Endothelial cell of umbilical vein (primary cell): ENCODE data around the gene ZNF611. TPM values are rescaled to one million over a fixed set of nuclear protein-coding genes. Genes with fewer than 3 reads are reported as not detected.

ENCODE experiments used
- BruUV-seq: library from RNA; stranded (reverse); fragments of 400-500 nt; replicated peaks from 2 replicates; lab custom pipeline; 2021; lab: Mats Ljungman, UMichigan
- CTCF ChIA-PET: fragments of 300-600, 350-600 bp; sonication (Branson Sonifier 250); formaldehyde crosslinking; loops from one replicate; lab custom pipeline; 2021; ENCODE audit warnings: antibody characterized with exemption, inconsistent platforms; lab: Charles Lee
- POLR2A ChIA-PET: fragments of 300-600, 350-600 bp; sonication (Branson Sonifier 250); formaldehyde crosslinking; loops from one replicate; lab custom pipeline; 2021; ENCODE audit warnings: antibody characterized with exemption, inconsistent platforms; lab: Charles Lee
- DNase-seq: peaks from one replicate; pipeline ENCODE4 v3.0.0-alpha.2; 2011; ENCODE audit warnings: low read depth, low spot score
- FAIRE-seq: peaks from 2 replicates; lab custom pipeline; 2011; peaks lifted over from hg19 to GRCh38; lab: Jason Lieb, UNC
- H2AFZ ChIP-seq: 2 replicates; pipeline ENCODE4 v1.6.0; 2012; ENCODE audit warnings: low read depth, low read length, control low read depth, inconsistent platforms
- H3K27ac ChIP-seq: 2 replicates; pipeline ENCODE4 v1.5.1; 2011; ENCODE audit warnings: low read depth, mild to moderate bottlenecking, control low read depth, low read length, moderate library complexity; ENCODE audit not compliant: insufficient read depth
- H3K27me3 ChIP-seq, 2 experiments: 2 replicates each; pipeline versions ENCODE4 v1.6.0 to v1.6.1; 2011; ENCODE audit warnings: low read length in 2 of 2, mixed read lengths in 1 of 2; ENCODE audit not compliant: control insufficient read depth in 2 of 2, insufficient read depth in 2 of 2
- H3K36me3 ChIP-seq, 2 experiments: 2 replicates in 1 of 2; 3 replicates in 1 of 2; pipeline ENCODE4 v1.5.1; 2011; ENCODE audit warnings: low read length in 2 of 2, mild to moderate bottlenecking in 1 of 2, moderate library complexity in 1 of 2; ENCODE audit not compliant: control insufficient read depth in 2 of 2, insufficient read depth in 2 of 2; ENCODE audit errors: extremely low read depth in 1 of 2
- H3K4me1 ChIP-seq: 3 replicates; pipeline ENCODE4 v1.5.1; 2011; ENCODE audit warnings: mild to moderate bottlenecking, low read length; ENCODE audit not compliant: control insufficient read depth, insufficient read depth; ENCODE audit errors: extremely low read depth
- H3K4me2 ChIP-seq: 2 replicates; pipeline ENCODE4 v1.6.1; 2011; ENCODE audit warnings: low read length, control low read depth, mixed read lengths; ENCODE audit not compliant: insufficient read depth
- H3K4me3 ChIP-seq, 3 experiments: fragments of 200-600 bp in 1 of 3; sonication (generic), shearing (Covaris generic) in 1 of 3; replicated peaks in 1 of 3; 2 replicates each; pipeline ENCODE4 v1.5.1; 2011 to 2016; ENCODE audit warnings: control low read depth in 3 of 3, low read length in 3 of 3, mild to moderate bottlenecking in 2 of 3, inconsistent platforms in 1 of 3, low read depth in 1 of 3, moderate library complexity in 1 of 3; ENCODE audit not compliant: insufficient read depth in 1 of 3
- H3K79me2 ChIP-seq: 2 replicates; pipeline ENCODE4 v1.6.0; 2012; ENCODE audit warnings: low read length, inconsistent platforms; ENCODE audit not compliant: control insufficient read depth, insufficient read depth
- H3K9ac ChIP-seq: replicated peaks from 2 replicates; pipeline ENCODE3; 2011; ENCODE audit warnings: low read length, control low read depth; ENCODE audit not compliant: insufficient read depth; ENCODE audit errors: extremely low read depth
- H3K9me1 ChIP-seq: replicated peaks from 3 replicates; pipeline ENCODE4 v1.6.0; 2011; ENCODE audit warnings: mild to moderate bottlenecking, low read length; ENCODE audit not compliant: control insufficient read depth, insufficient read depth; ENCODE audit errors: extremely low read depth
- H3K9me3 ChIP-seq: replicated peaks from 2 replicates; pipeline ENCODE4 v1.5.1; 2012; ENCODE audit warnings: low read length, inconsistent platforms; ENCODE audit not compliant: control insufficient read depth, insufficient read depth
- H4K20me1 ChIP-seq: replicated peaks from 2 replicates; pipeline ENCODE3; 2011; ENCODE audit warnings: mild to moderate bottlenecking, low read length; ENCODE audit not compliant: control insufficient read depth, insufficient read depth; ENCODE audit errors: extremely low read depth
- EZH2 ChIP-seq: IDR thresholded peaks from 2 replicates; pipeline ENCODE4 v1.6.1; 2012; ENCODE audit warnings: borderline replicate concordance, low read depth, mild to moderate bottlenecking, moderate library complexity, low read length, inconsistent platforms; ENCODE audit not compliant: severe bottlenecking
- FOS ChIP-seq: IDR thresholded peaks from 2 replicates; pipeline ENCODE4 v1.6.1; 2011; ENCODE audit warnings: mild to moderate bottlenecking, low read length, moderate library complexity, borderline replicate concordance; ENCODE audit not compliant: insufficient read depth
- GATA2 ChIP-seq: IDR thresholded peaks from 2 replicates; pipeline ENCODE4 v1.7.0; 2011; ENCODE audit warnings: low read depth, mild to moderate bottlenecking, moderate library complexity, mixed read lengths, low read length; ENCODE audit not compliant: insufficient read length, insufficient read depth
- JUN ChIP-seq: IDR thresholded peaks from 2 replicates; pipeline ENCODE4 v1.6.1; 2011; ENCODE audit warnings: borderline replicate concordance, low read depth; ENCODE audit not compliant: insufficient read length, insufficient read depth
- MYC ChIP-seq: IDR thresholded peaks from one replicate; pipeline ENCODE4 v1.6.1; 2011; ENCODE audit warnings: mild to moderate bottlenecking, low read depth, low read length
- POLR2A ChIP-seq: IDR thresholded peaks from 2 replicates; pipeline ENCODE4 v1.6.1; 2012; ENCODE audit warnings: low read depth, mild to moderate bottlenecking, control low read depth, low read length
- POLR2AphosphoS5 ChIP-seq: IDR thresholded peaks from 2 replicates; pipeline ENCODE4 v1.6.1; 2012; ENCODE audit warnings: low read depth, mild to moderate bottlenecking, control low read depth, low read length, moderate library complexity; ENCODE audit not compliant: insufficient read depth
- dilution Hi-C: fragments of 300-500 bp; cut with MboI; formaldehyde crosslinking; loops from one replicate; pipeline ENCODE4 v1.15.0; 2019; ENCODE audit warnings: low sequenced_read_pairs; ENCODE audit not compliant: extremely low pct_ligation_motif_present
- intact Hi-C: fragments of 100-400 bp; cut with micrococcal nuclease; formaldehyde crosslinking; loops from one replicate; pipeline ENCODE4 v1.10.0; 2022
- polyA plus RNA-seq, 4 experiments: library from polyadenylated mRNA; depleted of rRNA in 3 of 4; stranded (reverse) in 3 of 4; unstranded in 1 of 4; fragments of >200 nt; gene quantifications; 2 replicates each; pipeline versions ENCODE4 v1.2.1 to v1.2.3, GENCODE V29; 2011 to 2012; ENCODE audit warnings: missing spikeins in 1 of 4
- total RNA-seq: library from RNA; stranded (reverse); gene quantifications from 2 replicates; pipeline ENCODE4 v1.2.3, GENCODE V29; 2021
- TF ChIP-seq, protein P1 (sequence below), 2 donors: IDR thresholded peaks; 1 replicate in 1 of 2; 2 replicates in 1 of 2; pipeline ENCODE4 v1.5.1; 2011; ENCODE audit warnings: low read length in 2 of 2, mild to moderate bottlenecking in 2 of 2, moderate library complexity in 2 of 2, control low read depth in 1 of 2, inconsistent platforms in 1 of 2, low read depth in 1 of 2; ENCODE audit not compliant: insufficient read depth in 1 of 2; ENCODE audit errors: extremely low read depth in 1 of 2
- TF ChIP-seq, protein P2 (sequence below): IDR thresholded peaks from 2 replicates; pipeline ENCODE4 v1.6.1; 2011; ENCODE audit not compliant: insufficient read depth, insufficient read length

The ZNF611 gene
- total and polyA plus RNA-seq, 2 donors (not counting 3 experiments of a cell fraction or from before 2014, with no cell fraction given), result 3.1 to 20.0 TPM

DNA sequence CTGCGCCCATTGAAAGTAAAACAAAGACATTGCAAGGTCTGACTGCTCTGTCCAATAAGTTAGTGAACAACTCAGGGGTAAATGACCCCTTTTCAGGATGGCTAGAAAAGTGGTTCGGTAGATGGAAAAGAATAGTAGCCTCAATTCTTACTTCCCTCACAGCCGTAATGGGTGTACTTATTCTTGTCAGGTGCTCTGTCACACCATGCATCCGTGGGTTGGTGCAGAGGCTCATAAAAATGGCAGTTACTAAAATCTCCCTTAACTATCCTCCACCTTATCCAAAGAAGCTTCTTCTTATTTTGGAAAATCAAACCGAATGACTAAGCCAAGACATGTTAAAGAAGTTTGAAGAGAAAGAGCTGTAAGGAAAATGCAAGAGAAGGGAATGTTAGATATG is 65.3 kb downstream of the ZNF611 start:
- Histone ChIP-seq H4K20me1 (no peaks in the 10 kb centered on the region), H3K9ac (no peak overlapping the region), H3K9me3 (no peaks in the 10 kb centered on the region), H3K4me1 (no peaks in the 10 kb centered on the region), H3K27ac (no peak overlapping the region), H3K27me3 (no peaks in the 10 kb centered on the region), H3K36me3 (no peaks in the 10 kb centered on the region), H3K9me1 (no peaks in the 10 kb centered on the region), H3K4me3 (no peak overlapping the region), H3K4me2 (no peak overlapping the region), H2AFZ (no peak overlapping the region), H3K79me2 (peaks cover 69% of the 10 kb centered on the region)
- intact Hi-C loops, result no loop called here
- DNase-seq (no peak), FAIRE-seq (no peak)
- POLR2A ChIA-PET, result no interaction called here
- CTCF ChIA-PET, result no interaction called here
- BruUV-seq, result no TSS peak
- TF ChIP-seq EZH2 (no peak), FOS (no peak), GATA2 (no peak), POLR2A (no peak), POLR2AphosphoS5 (no peak), JUN (no peak), MYC (no peak)
- TF ChIP-seq, protein P1, sequence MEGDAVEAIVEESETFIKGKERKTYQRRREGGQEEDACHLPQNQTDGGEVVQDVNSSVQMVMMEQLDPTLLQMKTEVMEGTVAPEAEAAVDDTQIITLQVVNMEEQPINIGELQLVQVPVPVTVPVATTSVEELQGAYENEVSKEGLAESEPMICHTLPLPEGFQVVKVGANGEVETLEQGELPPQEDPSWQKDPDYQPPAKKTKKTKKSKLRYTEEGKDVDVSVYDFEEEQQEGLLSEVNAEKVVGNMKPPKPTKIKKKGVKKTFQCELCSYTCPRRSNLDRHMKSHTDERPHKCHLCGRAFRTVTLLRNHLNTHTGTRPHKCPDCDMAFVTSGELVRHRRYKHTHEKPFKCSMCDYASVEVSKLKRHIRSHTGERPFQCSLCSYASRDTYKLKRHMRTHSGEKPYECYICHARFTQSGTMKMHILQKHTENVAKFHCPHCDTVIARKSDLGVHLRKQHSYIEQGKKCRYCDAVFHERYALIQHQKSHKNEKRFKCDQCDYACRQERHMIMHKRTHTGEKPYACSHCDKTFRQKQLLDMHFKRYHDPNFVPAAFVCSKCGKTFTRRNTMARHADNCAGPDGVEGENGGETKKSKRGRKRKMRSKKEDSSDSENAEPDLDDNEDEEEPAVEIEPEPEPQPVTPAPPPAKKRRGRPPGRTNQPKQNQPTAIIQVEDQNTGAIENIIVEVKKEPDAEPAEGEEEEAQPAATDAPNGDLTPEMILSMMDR (IDR thresholded peaks at IDR 0.05; ENCODE audit: extremely low read depth in 1 of 2, insufficient read depth in 1 of 2, low read depth in 1 of 2, low read length in 2 of 2), result no peak
- TF ChIP-seq, protein P2, sequence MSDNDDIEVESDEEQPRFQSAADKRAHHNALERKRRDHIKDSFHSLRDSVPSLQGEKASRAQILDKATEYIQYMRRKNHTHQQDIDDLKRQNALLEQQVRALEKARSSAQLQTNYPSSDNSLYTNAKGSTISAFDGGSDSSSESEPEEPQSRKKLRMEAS, result no peak
- dilution Hi-C loops, result no loop called here
